Caco-2 (cell line): ENCODE measurements around the gene SNRPF. TPM values are rescaled to one million over a fixed set of nuclear protein-coding genes. Genes with fewer than 3 reads are reported as not detected.
"Not testable (repeated sequence)": the region's sequence is repeated elsewhere in the genome, so short reads cannot be mapped to it uniquely, and the experiment has no call there.

Source experiments
- Bru-seq: library from RNA; stranded (reverse); fragments of 400-500 nt; gene quantifications from one replicate; lab custom pipeline; 2021; lab: Mats Ljungman, UMichigan
- BruChase-seq, 2 experiments: library from RNA; stranded (reverse); fragments of 400-500 nt; gene quantifications; one replicate each; lab custom pipeline; 2021; lab: Mats Ljungman, UMichigan
- BruUV-seq: library from RNA; stranded (reverse); fragments of 400-500 nt; replicated peaks from 2 replicates; lab custom pipeline; 2021; lab: Mats Ljungman, UMichigan
- CTCF ChIA-PET: fragments of 300-600 bp; sonication (Branson Sonifier 250); formaldehyde crosslinking; loops from one replicate; lab custom pipeline; 2022; ENCODE audit warnings: antibody characterized with exemption; lab: Charles Lee
- POLR2A ChIA-PET: fragments of 300-600 bp; sonication (Branson Sonifier 250); formaldehyde crosslinking; loops from one replicate; lab custom pipeline; 2022; ENCODE audit warnings: antibody characterized with exemption; lab: Charles Lee
- DNase-seq, 2 experiments: peaks; one replicate each; pipeline versions ENCODE4 v3.0.0 to v3.0.0-alpha.2; 2020 to 2022
- H3K27me3 ChIP-seq: replicated peaks from 2 replicates; pipeline ENCODE4 v1.6.0; 2011; ENCODE audit warnings: low read length; ENCODE audit not compliant: control insufficient read depth, insufficient read depth
- H3K36me3 ChIP-seq: 2 replicates; pipeline ENCODE4 v1.5.1; 2011; ENCODE audit warnings: low read length; ENCODE audit not compliant: control insufficient read depth, insufficient read depth
- H3K4me1 ChIP-seq: fragments of 250-450 bp; sonication (Bioruptor Pico); 2 replicates; pipeline ENCODE4 v1.5.1; 2020; ENCODE audit warnings: mild to moderate bottlenecking
- H3K4me3 ChIP-seq: 2 replicates; pipeline ENCODE4 v1.5.1; 2011; ENCODE audit warnings: low read depth, mild to moderate bottlenecking, control low read depth, low read length
- H3K9me3 ChIP-seq: fragments of 250-450 bp; sonication (Bioruptor Pico); 2 replicates; pipeline ENCODE4 v1.5.1; 2020; ENCODE audit warnings: mild to moderate bottlenecking, moderate library complexity
- H3K27ac Mint-ChIP-seq: one replicate; pipeline ENCODE4 v1.8.0; 2022; ENCODE audit warnings: mixed read lengths; ENCODE audit not compliant: unreplicated experiment
- H3K27me3 Mint-ChIP-seq: one replicate; pipeline ENCODE4 v1.8.0; 2022; ENCODE audit warnings: mixed read lengths; ENCODE audit not compliant: insufficient read depth, unreplicated experiment
- H3K36me3 Mint-ChIP-seq: one replicate; pipeline ENCODE4 v1.8.0; 2022; ENCODE audit warnings: mild to moderate bottlenecking, mixed read lengths; ENCODE audit not compliant: insufficient read depth, unreplicated experiment
- H3K4me1 Mint-ChIP-seq: one replicate; pipeline ENCODE4 v1.8.0; 2022; ENCODE audit warnings: low read depth, mixed read lengths; ENCODE audit not compliant: unreplicated experiment
- H3K4me3 Mint-ChIP-seq: one replicate; pipeline ENCODE4 v1.8.0; 2022; ENCODE audit warnings: mild to moderate bottlenecking, moderate library complexity, mixed read lengths; ENCODE audit not compliant: unreplicated experiment
- H3K9me3 Mint-ChIP-seq: one replicate; pipeline ENCODE4 v1.8.0; 2022; ENCODE audit warnings: mixed read lengths; ENCODE audit not compliant: unreplicated experiment
- CTCF ChIP-seq, 2 experiments: fragments of 200-600 bp in 1 of 2; IDR thresholded peaks; 1 replicate in 1 of 2; 2 replicates in 1 of 2; pipeline versions ENCODE4 v1.5.1 to v1.8.0; 2011 to 2022; ENCODE audit warnings: antibody characterized with exemption in 1 of 2, control low read depth in 1 of 2, inconsistent platforms in 1 of 2, low read depth in 1 of 2, low read length in 1 of 2, mild to moderate bottlenecking in 1 of 2, moderate library complexity in 1 of 2; ENCODE audit not compliant: insufficient read depth in 1 of 2, severe bottlenecking in 1 of 2, unreplicated experiment in 1 of 2
- intact Hi-C: fragments of 100-400 bp; cut with micrococcal nuclease; formaldehyde crosslinking; loops from one replicate; pipeline ENCODE4 v1.10.0; 2022; ENCODE audit not compliant: unreplicated experiment
- long read RNA-seq: library from polyadenylated mRNA; stranded (forward); transcript quantifications from one replicate; pipeline ENCODE4 v2.0.0, GENCODE V29; 2022
- total RNA-seq: library from RNA; stranded (reverse); gene quantifications from 2 replicates; pipeline ENCODE4 v1.2.3, GENCODE V29; 2022

SNRPF gene
- 48.0 and 54.2 TPM in 2 replicates for total RNA-seq
- percentile 82 among the genes with signal in this experiment for Bru-seq, nascent RNA
- BruChase-seq, experiment 1, labeled RNA remaining after a 2-hour chase, result percentile 66 among the genes with signal in this experiment
- percentile 62 among the genes with signal in this experiment for BruChase-seq, experiment 2, labeled RNA remaining after a 6-hour chase
- long read RNA-seq, transcript SNRPF-201 (4 exons, 1,389 nt), result major isoform, 159 of 218 reads
- long read RNA-seq, partial matches to known transcripts, result 57 of 218 reads
- long read RNA-seq, other reads (novel, unspliced or antisense), result 2 of 218 reads

GRCh38 chr12:95858451-95859343, at the start of gene SNRPF:
Gene SNRPF (plus strand): TSS chr12:95858952. CDS start chr12:95859074, 122 bp downstream.
- H3K9me3 Mint-ChIP-seq, result no peaks in the 10 kb centered on the region
- peak; percentile 97 to 98 for DNase-seq
- peaks cover 33% of the 10 kb centered on the region for H3K36me3 Mint-ChIP-seq
- no peaks in the 10 kb centered on the region; the same call in none of the 2 replicates for H3K36me3 ChIP-seq
- intact Hi-C loops, result no loop called here
- BruUV-seq, result no TSS peak
- no peak within 1 kb of the TSS for H3K4me3 Mint-ChIP-seq
- TF ChIP-seq CTCF (IDR thresholded peaks at IDR 0.05; ENCODE audit: insufficient read depth in 1 of 2, low read depth in 1 of 2, low read length in 1 of 2, severe bottlenecking in 1 of 2, unreplicated experiment in 1 of 2), result no peak
- H3K4me1 Mint-ChIP-seq, result peaks cover 12% of the 10 kb centered on the region
- no peaks in the 10 kb centered on the region for H3K27me3 Mint-ChIP-seq
- H3K4me1 ChIP-seq, result no peaks in the 10 kb centered on the region
- ChIA-PET CTCF (no interaction called here), POLR2A (no interaction called here)
- no peak within 1 kb of the TSS for H3K27ac Mint-ChIP-seq
- no peaks in the 10 kb centered on the region for H3K9me3 ChIP-seq
- H3K4me3 ChIP-seq, result peak within 1 kb of the TSS; percentile 80
- no peaks in the 10 kb centered on the region for H3K27me3 ChIP-seq

DNA sequence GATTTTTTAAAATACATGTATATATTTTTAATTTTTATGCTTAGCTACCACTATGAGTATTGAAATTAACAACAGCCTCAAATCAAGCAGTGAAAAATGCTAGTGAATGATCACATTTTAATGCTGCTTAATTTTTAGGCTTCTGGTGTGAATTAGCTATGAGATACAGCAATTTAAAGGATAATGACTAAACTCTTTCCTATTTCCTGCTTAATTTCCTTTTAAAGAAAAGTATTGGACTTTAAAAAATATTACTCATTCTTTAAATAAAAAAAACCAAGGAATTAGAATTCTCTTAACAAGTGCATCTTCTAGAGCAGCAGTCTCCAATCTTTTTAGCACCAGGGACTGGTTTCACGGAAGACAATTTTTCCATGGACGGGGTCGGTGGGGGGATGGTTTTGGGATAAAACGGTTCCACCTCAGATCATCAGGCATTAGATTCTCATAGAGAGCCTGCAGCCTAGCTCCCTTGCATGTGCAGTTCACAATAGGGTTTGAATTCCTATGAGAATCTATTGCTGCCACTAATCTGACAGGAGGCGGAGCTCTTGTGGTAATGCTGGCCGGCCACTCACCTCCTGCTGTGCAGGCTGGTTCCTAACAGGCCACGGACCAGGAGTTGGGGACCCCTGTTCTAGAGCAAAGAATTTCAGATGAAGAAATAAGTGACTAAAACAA, 49.6 kb upstream of the SNRPF start:
- Mint-ChIP-seq H3K4me3 (no peak overlapping the region), H3K9me3 (no peaks in the 10 kb centered on the region), H3K36me3 (no peaks in the 10 kb centered on the region), H3K27me3 (no peaks in the 10 kb centered on the region), H3K4me1 (peaks cover 25% of the 10 kb centered on the region), H3K27ac (no peak overlapping the region)
- H3K9me3 ChIP-seq, result no peaks in the 10 kb centered on the region; the same call in 1 of the 2 replicates
- DNase-seq, result no peak
- CTCF ChIA-PET, result no interaction called here
- BruUV-seq, result no TSS peak
- no peaks in the 10 kb centered on the region for H3K27me3 ChIP-seq
- no peak overlapping the region for H3K4me3 ChIP-seq
- peaks cover 22% of the 10 kb centered on the region for H3K4me1 ChIP-seq
- intact Hi-C loops, result no loop called here
- POLR2A ChIA-PET, result no interaction called here
- TF ChIP-seq CTCF (IDR thresholded peaks at IDR 0.05; ENCODE audit: insufficient read depth in 1 of 2, low read depth in 1 of 2, low read length in 1 of 2, severe bottlenecking in 1 of 2, unreplicated experiment in 1 of 2), result no peak
- H3K36me3 ChIP-seq, result no peaks in the 10 kb centered on the region

DNA sequence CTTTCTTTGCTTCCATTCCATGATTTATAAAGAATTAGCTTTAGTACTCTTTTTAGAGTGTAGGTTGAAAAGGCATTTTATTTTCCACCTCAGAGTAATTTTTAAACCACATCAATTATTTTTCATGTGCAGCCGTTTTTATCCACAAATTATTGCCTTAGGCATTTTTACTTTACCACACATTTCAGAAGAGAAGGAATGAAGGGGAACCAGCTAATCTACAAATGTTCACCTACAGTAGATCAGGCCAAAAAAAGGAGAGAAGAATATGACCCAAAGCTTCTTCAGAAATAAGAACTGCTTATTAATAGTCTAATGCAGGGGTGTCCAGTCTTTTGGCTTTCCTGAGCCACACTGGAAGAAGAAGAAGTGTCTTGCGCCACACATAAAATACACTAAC, 48.3 kb upstream of the SNRPF start:
- H3K4me1 Mint-ChIP-seq, result peaks cover 17% of the 10 kb centered on the region
- no peaks in the 10 kb centered on the region for H3K27me3 ChIP-seq
- H3K36me3 Mint-ChIP-seq, result no peaks in the 10 kb centered on the region
- H3K27me3 Mint-ChIP-seq, result no peaks in the 10 kb centered on the region
- no peak overlapping the region for H3K4me3 Mint-ChIP-seq
- H3K9me3 Mint-ChIP-seq, result no peaks in the 10 kb centered on the region
- BruUV-seq, result no TSS peak
- ChIA-PET CTCF (no interaction called here), POLR2A (no interaction called here)
- intact Hi-C loops, result no loop called here
- no peaks in the 10 kb centered on the region; the same call in 1 of the 2 replicates for H3K9me3 ChIP-seq
- TF ChIP-seq CTCF (IDR thresholded peaks at IDR 0.05; ENCODE audit: insufficient read depth in 1 of 2, low read depth in 1 of 2, low read length in 1 of 2, severe bottlenecking in 1 of 2, unreplicated experiment in 1 of 2), result no peak
- no peak overlapping the region for H3K27ac Mint-ChIP-seq
- no peaks in the 10 kb centered on the region for H3K36me3 ChIP-seq
- DNase-seq, result no peak
- no peak overlapping the region for H3K4me3 ChIP-seq
- peaks cover 12% of the 10 kb centered on the region for H3K4me1 ChIP-seq

GRCh38 chr12:95812155-95812554, 46.6 kb upstream of the SNRPF start:
- H3K4me3 Mint-ChIP-seq, H3K27me3 ChIP-seq, H3K36me3 ChIP-seq, CTCF ChIA-PET, BruUV-seq, H3K4me1 ChIP-seq, POLR2A ChIA-PET, H3K36me3 Mint-ChIP-seq, H3K27ac Mint-ChIP-seq, intact Hi-C loops, DNase-seq, H3K9me3 Mint-ChIP-seq, H3K9me3 ChIP-seq, H3K4me1 Mint-ChIP-seq, H3K4me3 ChIP-seq, H3K27me3 Mint-ChIP-seq: not testable (repeated sequence)
